Duodenal mucosa (tissue), 2 donors: Measurements from ENCODE around the gene ADORA2A.

Experiments
- H3K27ac ChIP-seq: one replicate; pipeline ENCODE4 v1.7.0; 2013; ENCODE audit warnings: low read depth, low read length
- H3K27me3 ChIP-seq, 2 donors: one replicate each; pipeline ENCODE4 v1.7.0; 2013; ENCODE audit warnings: low read length in 2 of 2, control low read depth in 1 of 2; ENCODE audit not compliant: insufficient read depth in 2 of 2, control insufficient read depth in 1 of 2
- H3K36me3 ChIP-seq, 2 donors: one replicate each; pipeline ENCODE4 v1.7.0; 2013; ENCODE audit warnings: low read length in 2 of 2, control low read depth in 1 of 2; ENCODE audit not compliant: insufficient read depth in 2 of 2, control insufficient read depth in 1 of 2
- H3K4me1 ChIP-seq, 2 donors: one replicate each; pipeline ENCODE4 v1.7.0; 2013; ENCODE audit warnings: low read length in 2 of 2, control low read depth in 1 of 2; ENCODE audit not compliant: insufficient read depth in 2 of 2, control insufficient read depth in 1 of 2
- H3K4me3 ChIP-seq, 2 donors: one replicate each; pipeline ENCODE4 v1.7.0; 2013; ENCODE audit warnings: low read length in 2 of 2, low read depth in 1 of 2
- H3K9ac ChIP-seq, 2 donors: one replicate each; pipeline ENCODE4 v1.7.0; 2013; ENCODE audit warnings: low read length in 2 of 2, low read depth in 1 of 2
- H3K9me3 ChIP-seq, 2 donors: one replicate each; pipeline ENCODE4 v1.7.0; 2013; ENCODE audit warnings: low read length in 2 of 2, control low read depth in 1 of 2; ENCODE audit not compliant: control insufficient read depth in 1 of 2

Gene ADORA2A

DNA sequence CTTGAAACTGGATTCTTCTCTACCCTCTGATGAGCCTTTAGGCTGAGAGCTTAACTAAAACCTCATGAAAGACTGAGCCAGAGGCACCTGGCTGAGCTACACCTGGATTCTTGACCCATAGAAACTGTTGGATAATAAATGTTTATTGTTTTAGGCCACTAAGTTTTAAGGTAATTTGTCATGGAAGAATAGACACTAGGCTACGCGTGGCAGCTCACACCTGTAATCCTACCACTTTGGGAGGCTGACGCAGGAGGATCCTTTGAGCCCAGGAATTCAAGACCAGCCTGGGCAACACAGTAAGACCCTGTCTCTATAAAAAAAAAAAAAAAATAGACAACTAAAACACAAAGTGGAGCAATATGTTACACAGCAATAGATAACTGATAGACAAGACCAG, 38.6 kb downstream of the ADORA2A start:
- Histone ChIP-seq H3K9me3 (no peaks in the 10 kb centered on the region), H3K4me1 (peaks cover 5 to 6% of the 10 kb centered on the region in 2 donors), H3K36me3 (no peaks in the 10 kb centered on the region), H3K27ac (no peak overlapping the region), H3K9ac (peak overlapping the region in 1 of 2 donors; percentile 4), H3K4me3 (no peak overlapping the region), H3K27me3 (no peaks in the 10 kb centered on the region)

DNA sequence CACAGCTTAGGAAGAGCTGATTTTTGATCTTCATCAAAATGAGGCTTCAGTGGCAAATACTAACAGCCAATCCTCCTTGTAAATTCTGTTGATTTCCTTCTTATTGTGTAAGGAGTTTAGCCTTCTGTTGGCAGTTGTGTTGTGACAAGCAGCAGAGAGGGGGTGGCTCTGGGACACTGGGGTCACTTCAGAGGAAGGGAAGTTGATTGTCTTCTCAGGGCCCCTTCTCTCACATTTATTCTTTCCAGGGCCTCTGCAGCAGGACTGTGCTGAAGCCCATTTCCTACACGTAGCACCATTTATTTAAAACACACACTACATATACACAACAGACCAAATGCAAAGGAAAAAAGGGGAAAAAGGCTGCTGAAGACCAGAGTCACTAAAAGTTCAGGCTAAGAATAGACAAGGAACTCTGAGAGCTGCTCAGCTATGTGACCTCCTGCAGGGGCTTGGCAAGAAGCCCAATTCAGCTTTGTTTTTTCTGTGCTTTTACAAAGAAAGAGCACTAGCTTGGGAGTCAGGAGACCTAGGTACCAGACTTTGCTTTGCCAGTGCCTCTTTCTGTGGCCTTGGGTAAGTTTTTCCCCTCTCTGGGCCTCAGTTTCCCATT, 39.4 kb downstream of the ADORA2A start:
- Histone ChIP-seq H3K9me3 (no peaks in the 10 kb centered on the region), H3K4me1 (peaks cover 4 to 6% of the 10 kb centered on the region in 2 donors), H3K27ac (no peak overlapping the region), H3K36me3 (no peaks in the 10 kb centered on the region), H3K4me3 (no peak overlapping the region), H3K27me3 (no peaks in the 10 kb centered on the region), H3K9ac (peak overlapping the region in 1 of 2 donors; percentile 4)

DNA sequence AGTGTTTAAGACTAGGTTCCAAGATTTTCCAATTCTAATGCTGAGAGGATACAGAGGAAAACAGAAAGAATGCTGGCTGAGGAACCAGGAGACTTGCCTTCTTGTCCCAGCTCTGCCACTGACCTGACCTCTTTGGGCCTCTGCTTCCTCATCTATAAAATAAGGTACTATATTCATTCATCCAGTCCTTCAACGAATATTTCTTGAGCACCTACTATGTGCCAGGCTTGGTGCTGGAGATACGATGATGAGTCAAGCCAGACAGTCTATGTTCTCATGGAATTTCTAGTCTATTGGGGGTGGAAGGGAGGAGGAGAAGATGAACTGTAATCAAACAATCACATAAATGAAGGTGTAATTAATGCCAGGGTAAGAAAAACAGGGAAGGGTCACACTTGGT, 39.9 kb downstream of the ADORA2A start:
- H3K9ac ChIP-seq: no peak overlapping the region
- H3K36me3 ChIP-seq: no peaks in the 10 kb centered on the region
- H3K4me1 ChIP-seq: peaks cover 4 to 6% of the 10 kb centered on the region in 2 donors
- H3K27ac ChIP-seq: no peak overlapping the region
- no peak overlapping the region for H3K4me3 ChIP-seq
- H3K9me3 ChIP-seq: no peaks in the 10 kb centered on the region
- H3K27me3 ChIP-seq: no peaks in the 10 kb centered on the region

- Histone ChIP-seq H3K9ac (no peak overlapping the region), H3K27ac (no peak overlapping the region), H3K4me3 (no peak overlapping the region), H3K36me3 (no peaks in the 10 kb centered on the region), H3K4me1 (no peaks in the 10 kb centered on the region), H3K27me3 (no peaks in the 10 kb centered on the region), H3K9me3 (no peaks in the 10 kb centered on the region)
Measured at GRCh38 chr22:24471570-24471969, 44.2 kb downstream of the ADORA2A start.

GRCh38 chr22:24473284-24473683, 45.9 kb downstream of the ADORA2A start:
- Histone ChIP-seq H3K9ac (no peak overlapping the region), H3K27me3 (no peaks in the 10 kb centered on the region), H3K27ac (no peak overlapping the region), H3K4me1 (no peaks in the 10 kb centered on the region), H3K36me3 (no peaks in the 10 kb centered on the region), H3K4me3 (no peak overlapping the region), H3K9me3 (no peaks in the 10 kb centered on the region)

- Histone ChIP-seq H3K4me3 (no peak overlapping the region), H3K9ac (no peak overlapping the region), H3K4me1 (no peaks in the 10 kb centered on the region), H3K9me3 (no peaks in the 10 kb centered on the region), H3K36me3 (no peaks in the 10 kb centered on the region), H3K27me3 (no peaks in the 10 kb centered on the region), H3K27ac (no peak overlapping the region)
Measured at GRCh38 chr22:24474221-24474620, 46.8 kb downstream of the ADORA2A start.

GRCh38 chr22:24474649-24475255, 47.4 kb downstream of the ADORA2A start:
- no peaks in the 10 kb centered on the region for H3K36me3 ChIP-seq
- no peaks in the 10 kb centered on the region for H3K27me3 ChIP-seq
- H3K4me1 ChIP-seq: no peaks in the 10 kb centered on the region
- no peak overlapping the region for H3K9ac ChIP-seq
- no peak overlapping the region for H3K4me3 ChIP-seq
- no peak overlapping the region for H3K27ac ChIP-seq
- H3K9me3 ChIP-seq: no peaks in the 10 kb centered on the region

- no peaks in the 10 kb centered on the region for H3K9me3 ChIP-seq
- no peak overlapping the region for H3K9ac ChIP-seq
- H3K36me3 ChIP-seq: no peaks in the 10 kb centered on the region
- H3K27me3 ChIP-seq: no peaks in the 10 kb centered on the region
- H3K4me3 ChIP-seq: no peak overlapping the region
- H3K27ac ChIP-seq: no peak overlapping the region
- no peaks in the 10 kb centered on the region for H3K4me1 ChIP-seq
Measured at GRCh38 chr22:24481641-24482040, 54.2 kb downstream of the ADORA2A start.

DNA sequence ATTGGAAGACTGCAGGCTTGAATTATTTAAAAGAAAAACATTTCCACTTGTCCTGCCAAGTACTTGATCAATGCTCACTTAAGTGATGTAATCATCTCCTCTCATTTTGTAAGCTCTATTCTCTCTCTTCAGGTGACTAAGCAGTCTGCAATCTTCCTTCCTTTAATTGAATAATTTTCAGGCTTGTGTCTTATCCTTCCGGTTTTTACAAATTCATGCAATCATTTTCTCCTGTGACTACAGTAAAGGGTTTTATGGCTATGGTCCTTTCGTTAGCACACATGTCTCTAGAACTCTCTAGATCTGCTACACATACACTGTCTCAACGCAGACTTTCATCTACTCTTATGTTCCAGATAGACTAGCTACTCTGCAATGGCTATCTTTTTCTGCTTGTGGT, 55.2 kb downstream of the ADORA2A start:
- Histone ChIP-seq H3K27me3 (no peaks in the 10 kb centered on the region), H3K9me3 (no peaks in the 10 kb centered on the region), H3K36me3 (no peaks in the 10 kb centered on the region)

GRCh38 chr22:24482998-24483397, 55.6 kb downstream of the ADORA2A start:
- Histone ChIP-seq H3K27me3 (no peaks in the 10 kb centered on the region), H3K9me3 (no peaks in the 10 kb centered on the region), H3K27ac (no peak overlapping the region), H3K4me3 (no peak overlapping the region), H3K36me3 (no peaks in the 10 kb centered on the region), H3K4me1 (no peaks in the 10 kb centered on the region), H3K9ac (no peak overlapping the region)

More for the DNA sequence above, 55.2 kb downstream of the ADORA2A start:
- Histone ChIP-seq H3K4me3 (no peak overlapping the region), H3K27ac (no peak overlapping the region), H3K4me1 (no peaks in the 10 kb centered on the region), H3K9ac (no peak overlapping the region)
